ENCODE measurements around the gene DEPDC1B. TPM values are rescaled to one million over a fixed set of nuclear protein-coding genes. Genes with fewer than 3 reads are reported as not detected.

The DEPDC1B gene
- total RNA-seq, 1 experiment from 2014 or later, result 34.9 TPM

DNA sequence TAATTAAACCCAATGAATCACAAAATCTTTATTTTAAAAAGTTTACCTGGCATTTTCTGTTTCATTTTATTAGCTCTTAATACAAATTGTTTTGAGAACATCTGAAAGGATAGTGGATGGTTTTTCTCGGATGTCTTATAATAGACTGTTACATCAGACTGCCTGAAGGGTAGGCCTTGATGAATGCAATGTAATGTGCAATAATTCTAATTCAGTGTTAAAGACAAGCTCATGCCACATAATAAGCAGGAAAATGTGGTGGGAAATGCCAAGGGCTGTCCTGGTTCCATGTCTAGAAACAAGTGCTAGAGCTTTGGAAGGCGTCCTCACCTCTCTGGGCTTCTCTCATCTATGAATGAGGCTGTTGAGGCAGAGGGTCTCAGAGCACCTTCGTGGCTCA, 148.1 kb downstream of the DEPDC1B start:
- no peak for DNase-seq (ENCODE audit: low spot score)
- BruUV-seq (replicated peaks), result no TSS peak
- intact Hi-C loops (cut with micrococcal nuclease; ENCODE audit: unreplicated experiment), result no loop called here
- CTCF ChIA-PET, result no interaction called here
- H3K27me3 ChIP-seq (replicated peaks; ENCODE audit: insufficient read depth, low read depth, low read length, poor library complexity), result no peaks in the 10 kb centered on the region
- no peaks in the 10 kb centered on the region for H3K36me3 ChIP-seq (ENCODE audit: insufficient read depth, low read length, poor library complexity, severe bottlenecking)
- no peaks in the 10 kb centered on the region for H3K9me3 ChIP-seq (ENCODE audit: low read depth, low read length, poor library complexity, severe bottlenecking)
- TF ChIP-seq EZH2 (IDR thresholded peaks at IDR 0.05; ENCODE audit: borderline replicate concordance, low read depth, low read length, poor library complexity, severe bottlenecking), result no peak
- TF ChIP-seq, protein P1, sequence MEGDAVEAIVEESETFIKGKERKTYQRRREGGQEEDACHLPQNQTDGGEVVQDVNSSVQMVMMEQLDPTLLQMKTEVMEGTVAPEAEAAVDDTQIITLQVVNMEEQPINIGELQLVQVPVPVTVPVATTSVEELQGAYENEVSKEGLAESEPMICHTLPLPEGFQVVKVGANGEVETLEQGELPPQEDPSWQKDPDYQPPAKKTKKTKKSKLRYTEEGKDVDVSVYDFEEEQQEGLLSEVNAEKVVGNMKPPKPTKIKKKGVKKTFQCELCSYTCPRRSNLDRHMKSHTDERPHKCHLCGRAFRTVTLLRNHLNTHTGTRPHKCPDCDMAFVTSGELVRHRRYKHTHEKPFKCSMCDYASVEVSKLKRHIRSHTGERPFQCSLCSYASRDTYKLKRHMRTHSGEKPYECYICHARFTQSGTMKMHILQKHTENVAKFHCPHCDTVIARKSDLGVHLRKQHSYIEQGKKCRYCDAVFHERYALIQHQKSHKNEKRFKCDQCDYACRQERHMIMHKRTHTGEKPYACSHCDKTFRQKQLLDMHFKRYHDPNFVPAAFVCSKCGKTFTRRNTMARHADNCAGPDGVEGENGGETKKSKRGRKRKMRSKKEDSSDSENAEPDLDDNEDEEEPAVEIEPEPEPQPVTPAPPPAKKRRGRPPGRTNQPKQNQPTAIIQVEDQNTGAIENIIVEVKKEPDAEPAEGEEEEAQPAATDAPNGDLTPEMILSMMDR (conservative IDR thresholded peaks at IDR 0.05; ENCODE audit: low read depth, low read length), result no peak
- no peak overlapping the region for H3K27ac ChIP-seq (ENCODE audit: low read depth, low read length, poor library complexity, severe bottlenecking)
- no peak overlapping the region for H3K4me3 ChIP-seq (ENCODE audit: low read depth, low read length, poor library complexity, severe bottlenecking)
- POLR2A ChIA-PET (ENCODE audit: low non-redundant PET), result no interaction called here
- no peaks in the 10 kb centered on the region for H3K4me1 ChIP-seq (ENCODE audit: insufficient read depth, low read length, poor library complexity, severe bottlenecking)

DNA sequence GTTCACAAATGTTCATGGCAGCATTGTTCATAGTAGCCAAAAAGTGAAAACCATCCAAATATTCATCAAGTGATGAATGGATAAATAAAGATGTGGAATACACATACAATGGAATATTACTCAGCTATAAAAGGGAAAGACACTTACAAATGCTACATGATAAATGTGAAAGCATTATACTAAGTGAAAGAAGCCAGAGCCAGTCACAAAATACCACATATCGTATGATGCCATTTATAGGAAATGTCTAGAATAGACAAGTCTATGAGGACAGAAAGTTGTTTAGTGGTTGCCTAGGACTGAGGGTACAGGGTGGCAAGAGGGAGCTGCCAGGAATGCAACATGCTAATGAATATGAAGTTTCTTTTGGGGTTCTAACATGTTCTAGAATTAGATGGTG, 148.7 kb downstream of the DEPDC1B start:
- Histone ChIP-seq H3K9me3 (ENCODE audit: low read depth, low read length, poor library complexity, severe bottlenecking) (no peaks in the 10 kb centered on the region), H3K4me3 (ENCODE audit: low read depth, low read length, poor library complexity, severe bottlenecking) (no peak overlapping the region), H3K27me3 (replicated peaks; ENCODE audit: insufficient read depth, low read depth, low read length, poor library complexity) (no peaks in the 10 kb centered on the region), H3K36me3 (ENCODE audit: insufficient read depth, low read length, poor library complexity, severe bottlenecking) (no peaks in the 10 kb centered on the region), H3K4me1 (ENCODE audit: insufficient read depth, low read length, poor library complexity, severe bottlenecking) (no peaks in the 10 kb centered on the region), H3K27ac (ENCODE audit: low read depth, low read length, poor library complexity, severe bottlenecking) (no peak overlapping the region)
- no peak for TF ChIP-seq EZH2 (IDR thresholded peaks at IDR 0.05; ENCODE audit: borderline replicate concordance, low read depth, low read length, poor library complexity, severe bottlenecking)
- TF ChIP-seq, protein P1 (conservative IDR thresholded peaks at IDR 0.05; ENCODE audit: low read depth, low read length), result no peak
- DNase-seq (ENCODE audit: low spot score), result no peak
- BruUV-seq (replicated peaks), result no TSS peak
- intact Hi-C loops (cut with micrococcal nuclease; ENCODE audit: unreplicated experiment), result no loop called here
- CTCF ChIA-PET, result no interaction called here
- POLR2A ChIA-PET (ENCODE audit: low non-redundant PET), result no interaction called here

DNA sequence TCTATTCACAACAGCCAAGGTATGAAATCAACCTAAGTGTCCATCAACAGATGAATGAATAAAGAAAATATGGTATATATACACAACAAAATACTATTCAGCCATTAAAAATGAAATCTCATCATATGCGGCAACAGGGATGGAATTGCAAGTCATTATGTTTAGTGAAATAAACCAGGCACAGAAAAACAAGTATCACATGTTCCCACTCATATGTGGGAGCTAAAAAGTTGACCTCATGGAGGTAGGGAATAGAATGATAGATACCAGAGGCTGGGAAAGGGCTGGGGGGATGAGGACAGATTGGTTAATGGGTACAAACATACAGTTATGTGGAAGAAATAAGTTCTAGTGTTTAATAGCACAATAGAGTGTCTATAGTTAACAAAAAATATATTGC, 149.7 kb downstream of the DEPDC1B start:
- CTCF ChIA-PET, result no interaction called here
- H3K9me3 ChIP-seq (ENCODE audit: low read depth, low read length, poor library complexity, severe bottlenecking), result no peaks in the 10 kb centered on the region
- intact Hi-C loops (cut with micrococcal nuclease; ENCODE audit: unreplicated experiment), result no loop called here

More for the DNA sequence above, 149.7 kb downstream of the DEPDC1B start:
- Histone ChIP-seq H3K27ac (ENCODE audit: low read depth, low read length, poor library complexity, severe bottlenecking) (no peak overlapping the region), H3K36me3 (ENCODE audit: insufficient read depth, low read length, poor library complexity, severe bottlenecking) (no peaks in the 10 kb centered on the region), H3K4me1 (ENCODE audit: insufficient read depth, low read length, poor library complexity, severe bottlenecking) (no peaks in the 10 kb centered on the region), H3K4me3 (ENCODE audit: low read depth, low read length, poor library complexity, severe bottlenecking) (no peak overlapping the region), H3K27me3 (replicated peaks; ENCODE audit: insufficient read depth, low read depth, low read length, poor library complexity) (no peaks in the 10 kb centered on the region)
- no peak for DNase-seq (ENCODE audit: low spot score)
- POLR2A ChIA-PET (ENCODE audit: low non-redundant PET), result no interaction called here
- BruUV-seq (replicated peaks), result no TSS peak
- TF ChIP-seq, protein P1 (conservative IDR thresholded peaks at IDR 0.05; ENCODE audit: low read depth, low read length), result no peak
- TF ChIP-seq EZH2 (IDR thresholded peaks at IDR 0.05; ENCODE audit: borderline replicate concordance, low read depth, low read length, poor library complexity, severe bottlenecking), result no peak
